Peyer's patch (tissue), 4 donors: Measurements from ENCODE around the gene PPM1D.

Source experiments
- CTCF ChIP-seq, 6 experiments: fragments of 450-650 bp in 4 of 6; fragments of 200-600 bp in 2 of 6; sonication (generic) in 1 of 6; IDR thresholded peaks; one replicate each; pipeline ENCODE4 v1.5.1; 2017 to 2019; ENCODE audit warnings: antibody characterized with exemption in 6 of 6, mild to moderate bottlenecking in 3 of 6, moderate library complexity in 1 of 6
- POLR2A ChIP-seq, 2 donors: fragments of 450-650 bp; IDR thresholded peaks; one replicate each; pipeline ENCODE4 v1.5.1; 2017; ENCODE audit warnings: antibody characterized with exemption in 2 of 2, mild to moderate bottlenecking in 2 of 2, moderate library complexity in 2 of 2

GRCh38 chr17:60579090-60579489 is 20.9 kb upstream of the PPM1D start:
- no peak for TF ChIP-seq CTCF (IDR thresholded peaks at IDR 0.05)
- TF ChIP-seq POLR2A (IDR thresholded peaks at IDR 0.05), result no peak
